Lung (tissue), 12 donors: ENCODE data around the gene RGCC. TPM values are rescaled to one million over a fixed set of nuclear protein-coding genes. Genes with fewer than 3 reads are reported as not detected.
"Not testable (repeated sequence)": the region's sequence is repeated elsewhere in the genome, so short reads cannot be mapped to it uniquely, and the experiment has no call there.

Experiments used
- ATAC-seq: fragments of 200-7000 bp; cut with Tn5 transposase; one replicate; pipeline ENCODE4 v1.9.1; 2020; ENCODE audit warnings: moderate number of reproducible peaks; ENCODE audit not compliant: insufficient read depth, low FRiP score
- DNase-seq, 3 donors: peaks; one replicate each; pipeline ENCODE4 v3.0.0-alpha.2; 2013 to 2017
- H3K27ac ChIP-seq, 2 donors: one replicate each; pipeline ENCODE4 v1.5.1; 2013; ENCODE audit warnings: mild to moderate bottlenecking in 2 of 2, moderate library complexity in 2 of 2, control low read depth in 1 of 2, inconsistent platforms in 1 of 2, low read depth in 1 of 2, low read length in 1 of 2
- H3K27me3 ChIP-seq, 3 donors: one replicate each; pipeline ENCODE4 v1.5.1; 2013; ENCODE audit warnings: low read length in 2 of 3; ENCODE audit not compliant: control insufficient read depth in 3 of 3, insufficient read depth in 3 of 3
- H3K36me3 ChIP-seq, 4 donors: one replicate each; pipeline ENCODE4 v1.5.1; 2013; ENCODE audit warnings: low read length in 4 of 4, mild to moderate bottlenecking in 1 of 4, moderate library complexity in 1 of 4; ENCODE audit not compliant: control insufficient read depth in 4 of 4, insufficient read depth in 4 of 4
- H3K4me1 ChIP-seq, 5 donors: one replicate each; pipeline ENCODE4 v1.5.1; 2013; ENCODE audit warnings: low read length in 5 of 5, mild to moderate bottlenecking in 2 of 5, moderate library complexity in 1 of 5; ENCODE audit not compliant: control insufficient read depth in 5 of 5, insufficient read depth in 5 of 5
- H3K4me3 ChIP-seq: one replicate; pipeline ENCODE4 v1.5.1; 2013; ENCODE audit warnings: mild to moderate bottlenecking, control low read depth, moderate library complexity
- H3K9ac ChIP-seq, 2 donors: one replicate each; pipeline ENCODE4 v1.5.1; 2013; ENCODE audit warnings: low read length in 2 of 2, control low read depth in 1 of 2; ENCODE audit not compliant: insufficient read depth in 1 of 2
- H3K9me3 ChIP-seq, 4 donors: one replicate each; pipeline ENCODE4 v1.5.1; 2013; ENCODE audit warnings: low read length in 3 of 4, mild to moderate bottlenecking in 1 of 4, moderate library complexity in 1 of 4; ENCODE audit not compliant: control insufficient read depth in 4 of 4, insufficient read depth in 3 of 4
- CTCF ChIP-seq: IDR thresholded peaks from 2 replicates; pipeline ENCODE4 v1.5.1; 2012; ENCODE audit warnings: mild to moderate bottlenecking; ENCODE audit errors: control extremely low read depth, extremely low read depth
- WGBS, 2 donors: extraction: QIAGEN DNeasy Blood & Tissue Kit; methylation state at CpG; one replicate each; pipeline ENCODE4 v1.1.7; 2013; 5-methylcytosine and 5-hydroxymethylcytosine counted together
- polyA plus RNA-seq, 2 donors: library from polyadenylated mRNA; stranded (reverse); fragments of 200-250 nt; gene quantifications; one replicate each; pipeline ENCODE4 v1.2.1, GENCODE V29; 2013
- total RNA-seq, 2 donors: library from RNA; depleted of rRNA in 1 of 2; stranded (reverse); fragments of >200 nt in 1 of 2; gene quantifications; one replicate each; pipeline ENCODE4 v1.2.1, GENCODE V29; 2014 to 2021
- donor health status: control.
- donor health status: control.
- donor health status: Bipolar disorder and iron deficiency.
- donor health status: healthy.
- donor health status: DM: yes; HTN: yes; CAD: no.

RGCC gene
- total and polyA plus RNA-seq, 4 donors: 167 to 359 (median 292) TPM

GRCh38 chr13:41501281-41501680, 43.9 kb downstream of the RGCC start:
- H3K27me3 ChIP-seq: no peaks in the 10 kb centered on the region
- H3K4me3 ChIP-seq: no peak overlapping the region
- ATAC-seq: no peak
- no peak for TF ChIP-seq CTCF
- no peak overlapping the region for H3K9ac ChIP-seq
- H3K36me3 ChIP-seq: no peaks in the 10 kb centered on the region
- no peak for DNase-seq
- H3K27ac ChIP-seq: no peak overlapping the region
- no peaks in the 10 kb centered on the region for H3K9me3 ChIP-seq
- H3K4me1 ChIP-seq: peaks cover 0 to 8% (median 0%) of the 10 kb centered on the region in 5 donors
- 54 to 74% methylated on average over 4 of the region's 4 CpGs for WGBS, 2 donors

DNA sequence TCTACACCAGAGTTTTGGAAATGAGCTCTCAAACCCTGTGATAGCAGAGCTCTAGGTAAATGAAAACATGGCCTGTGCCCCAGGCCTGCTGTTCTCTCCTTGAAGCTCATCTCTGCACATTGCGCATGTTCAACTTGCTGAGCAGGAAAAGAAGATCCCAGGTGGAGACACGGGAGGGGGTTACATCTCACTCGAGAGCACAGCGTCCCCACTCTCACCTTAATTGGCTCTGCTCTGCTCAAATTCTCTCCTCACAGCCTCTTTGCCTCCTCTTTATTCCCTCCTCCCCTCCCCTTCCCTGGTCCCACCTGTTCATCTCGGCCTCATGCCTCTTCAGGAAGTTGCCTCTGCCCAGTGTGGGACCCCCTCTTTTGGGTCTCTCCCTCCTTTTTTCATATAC, 44.7 kb downstream of the RGCC start:
- H3K9me3 ChIP-seq: no peaks in the 10 kb centered on the region
- no peak for TF ChIP-seq CTCF
- H3K27me3 ChIP-seq: no peaks in the 10 kb centered on the region
- no peak overlapping the region for H3K27ac ChIP-seq
- 80 to 88% methylated on average over 5 of the region's 5 CpGs for WGBS, 2 donors
- DNase-seq (no peak), ATAC-seq (no peak)
- no peaks in the 10 kb centered on the region for H3K36me3 ChIP-seq
- H3K9ac ChIP-seq: no peak overlapping the region
- peaks cover 0 to 6% (median 0%) of the 10 kb centered on the region in 5 donors for H3K4me1 ChIP-seq
- H3K4me3 ChIP-seq: no peak overlapping the region

DNA sequence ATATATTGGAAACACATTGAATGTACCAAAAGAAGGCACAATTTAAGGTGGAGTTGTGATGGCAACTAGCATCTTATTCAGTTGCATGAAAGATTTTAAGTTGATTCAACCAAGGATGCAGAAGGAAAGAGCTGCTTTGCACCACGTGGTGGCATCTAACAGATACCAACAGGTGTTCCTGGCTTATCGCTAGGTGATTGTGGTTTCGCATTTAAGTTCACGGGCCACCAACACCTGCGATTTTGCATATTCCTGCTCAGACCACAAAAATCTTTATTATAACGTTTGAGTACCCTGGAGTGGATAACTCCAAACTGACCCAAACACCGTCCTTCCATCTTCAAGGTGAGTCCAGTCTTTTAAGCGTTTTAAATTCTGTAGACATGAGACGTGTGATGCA, 45.3 kb downstream of the RGCC start:
- ATAC-seq: no peak
- 87 to 90% methylated on average over 9 of the region's 9 CpGs for WGBS, 2 donors
- TF ChIP-seq CTCF: no peak
- no peak overlapping the region for H3K4me3 ChIP-seq
- peaks cover 0 to 6% (median 0%) of the 10 kb centered on the region in 5 donors for H3K4me1 ChIP-seq
- no peaks in the 10 kb centered on the region for H3K27me3 ChIP-seq
- no peak for DNase-seq
- H3K9me3 ChIP-seq: no peaks in the 10 kb centered on the region
- no peak overlapping the region for H3K9ac ChIP-seq
- no peak overlapping the region for H3K27ac ChIP-seq
- H3K36me3 ChIP-seq: no peaks in the 10 kb centered on the region

- H3K9ac ChIP-seq: no peak overlapping the region
- no peak overlapping the region for H3K27ac ChIP-seq
- ATAC-seq: no peak
- no peaks in the 10 kb centered on the region for H3K27me3 ChIP-seq
- H3K4me3 ChIP-seq: no peak overlapping the region
- 94 to 97% methylated on average over 3 of the region's 3 CpGs for WGBS, 2 donors
- TF ChIP-seq CTCF: no peak
- peaks cover 0 to 6% (median 0%) of the 10 kb centered on the region in 5 donors for H3K4me1 ChIP-seq
- DNase-seq: no peak
- H3K36me3 ChIP-seq: no peaks in the 10 kb centered on the region
- H3K9me3 ChIP-seq: no peaks in the 10 kb centered on the region
These were observed 46.0 kb downstream of the RGCC start for GRCh38 chr13:41503356-41503755.

GRCh38 chr13:41504657-41505056, 47.3 kb downstream of the RGCC start:
- not testable (repeated sequence) for H3K27me3 ChIP-seq, DNase-seq

More at GRCh38 chr13:41504657-41505056, 47.3 kb downstream of the RGCC start:
- not testable (repeated sequence) for H3K9ac ChIP-seq, H3K4me3 ChIP-seq, H3K9me3 ChIP-seq, H3K27ac ChIP-seq, H3K36me3 ChIP-seq, ATAC-seq, H3K4me1 ChIP-seq
